Endothelial cell (in vitro differentiated cells): ENCODE measurements around the gene CALHM3. TPM values are rescaled to one million over a fixed set of nuclear protein-coding genes. Genes with fewer than 3 reads are reported as not detected.

Source experiments
- DNase-seq: peaks from one replicate; pipeline ENCODE4 v3.0.0; 2021; ENCODE audit warnings: low spot score
- H3K27ac Mint-ChIP-seq: one replicate; pipeline ENCODE4 v1.8.0; 2021; ENCODE audit warnings: mixed read lengths, inconsistent platforms; ENCODE audit not compliant: unreplicated experiment
- H3K27me3 Mint-ChIP-seq: one replicate; pipeline ENCODE4 v1.8.0; 2021; ENCODE audit warnings: mild to moderate bottlenecking, moderate library complexity, mixed read lengths, inconsistent platforms; ENCODE audit not compliant: unreplicated experiment
- H3K36me3 Mint-ChIP-seq: one replicate; pipeline ENCODE4 v1.8.0; 2021; ENCODE audit warnings: mild to moderate bottlenecking, low read depth, mixed read lengths, inconsistent platforms; ENCODE audit not compliant: unreplicated experiment
- H3K4me1 Mint-ChIP-seq: one replicate; pipeline ENCODE4 v1.8.0; 2021; ENCODE audit warnings: mild to moderate bottlenecking, mixed read lengths, inconsistent platforms; ENCODE audit not compliant: unreplicated experiment
- H3K4me3 Mint-ChIP-seq: one replicate; pipeline ENCODE4 v1.8.0; 2021; ENCODE audit warnings: mild to moderate bottlenecking, mixed read lengths, inconsistent platforms; ENCODE audit not compliant: unreplicated experiment
- H3K9me3 Mint-ChIP-seq: one replicate; pipeline ENCODE4 v1.8.0; 2021; ENCODE audit warnings: mixed read lengths, inconsistent platforms; ENCODE audit not compliant: unreplicated experiment
- total RNA-seq: library from RNA; stranded (reverse); fragmentation: NEBNext Ultra II Directional; extraction: Animal tissue kit (Norgen Biotek cat#: 25700); gene quantifications from one replicate; pipeline ENCODE4 v1.2.1, GENCODE V29; 2021; ENCODE audit not compliant: unreplicated experiment
- TF ChIP-seq, protein P1 (sequence below): fragments of 200-600 bp; sonication (generic); IDR thresholded peaks from one replicate; pipeline ENCODE4 v1.5.0; 2021; ENCODE audit warnings: antibody characterized with exemption; ENCODE audit not compliant: unreplicated experiment

The CALHM3 gene
- total RNA-seq, 1 donor from 2014 or later = not detected

DNA sequence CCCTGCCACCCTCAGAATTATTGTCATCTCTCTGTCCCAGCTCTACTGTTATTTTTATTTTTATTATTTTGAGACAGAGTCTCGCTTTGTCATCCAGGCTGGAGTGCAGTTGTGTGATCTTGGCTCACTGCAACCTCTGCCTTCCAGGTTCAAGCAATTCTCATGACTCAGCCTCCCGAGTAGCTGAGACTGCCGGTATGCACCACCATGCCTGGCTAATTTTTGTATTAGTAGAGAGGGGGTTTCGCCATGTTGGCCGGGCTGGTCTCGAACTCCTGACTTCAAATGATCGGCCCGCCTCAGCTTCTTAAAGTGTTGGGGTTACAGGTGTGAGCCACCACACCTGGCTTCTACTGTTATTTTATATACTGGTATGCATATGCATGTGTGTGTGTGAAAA is 37.8 kb downstream of the CALHM3 start:
- H3K4me3 Mint-ChIP-seq = no peak overlapping the region
- H3K27me3 Mint-ChIP-seq = no peaks in the 10 kb centered on the region
- peaks cover 64% of the 10 kb centered on the region for H3K36me3 Mint-ChIP-seq
- H3K4me1 Mint-ChIP-seq = no peaks in the 10 kb centered on the region
- DNase-seq = no peak
- H3K9me3 Mint-ChIP-seq = no peaks in the 10 kb centered on the region
- no peak overlapping the region for H3K27ac Mint-ChIP-seq
- TF ChIP-seq, protein P1, sequence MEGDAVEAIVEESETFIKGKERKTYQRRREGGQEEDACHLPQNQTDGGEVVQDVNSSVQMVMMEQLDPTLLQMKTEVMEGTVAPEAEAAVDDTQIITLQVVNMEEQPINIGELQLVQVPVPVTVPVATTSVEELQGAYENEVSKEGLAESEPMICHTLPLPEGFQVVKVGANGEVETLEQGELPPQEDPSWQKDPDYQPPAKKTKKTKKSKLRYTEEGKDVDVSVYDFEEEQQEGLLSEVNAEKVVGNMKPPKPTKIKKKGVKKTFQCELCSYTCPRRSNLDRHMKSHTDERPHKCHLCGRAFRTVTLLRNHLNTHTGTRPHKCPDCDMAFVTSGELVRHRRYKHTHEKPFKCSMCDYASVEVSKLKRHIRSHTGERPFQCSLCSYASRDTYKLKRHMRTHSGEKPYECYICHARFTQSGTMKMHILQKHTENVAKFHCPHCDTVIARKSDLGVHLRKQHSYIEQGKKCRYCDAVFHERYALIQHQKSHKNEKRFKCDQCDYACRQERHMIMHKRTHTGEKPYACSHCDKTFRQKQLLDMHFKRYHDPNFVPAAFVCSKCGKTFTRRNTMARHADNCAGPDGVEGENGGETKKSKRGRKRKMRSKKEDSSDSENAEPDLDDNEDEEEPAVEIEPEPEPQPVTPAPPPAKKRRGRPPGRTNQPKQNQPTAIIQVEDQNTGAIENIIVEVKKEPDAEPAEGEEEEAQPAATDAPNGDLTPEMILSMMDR = no peak

DNA sequence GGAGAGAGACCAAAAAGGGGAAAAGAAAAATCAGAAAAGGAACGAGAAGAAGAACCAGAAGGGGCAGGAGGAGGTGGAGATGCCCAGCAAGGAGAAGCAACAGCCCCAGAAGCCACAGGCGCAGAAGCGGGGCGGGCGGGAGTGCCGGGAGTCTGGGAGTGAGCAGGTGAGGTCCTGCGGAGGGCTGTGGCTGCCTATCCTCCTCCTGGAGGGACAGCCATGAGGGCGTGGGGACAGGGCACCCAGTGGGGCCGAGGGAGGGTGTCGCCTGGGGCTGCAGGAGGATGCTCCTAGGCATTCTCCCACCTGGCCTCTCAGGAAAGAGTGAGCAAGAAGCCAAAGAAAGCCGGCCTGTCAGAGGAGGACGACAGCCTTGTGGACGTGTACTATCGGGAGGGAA is 38.6 kb downstream of the CALHM3 start:
- peaks cover 61% of the 10 kb centered on the region for H3K36me3 Mint-ChIP-seq
- no peak for DNase-seq
- no peak overlapping the region for H3K27ac Mint-ChIP-seq
- H3K4me1 Mint-ChIP-seq = no peaks in the 10 kb centered on the region
- no peaks in the 10 kb centered on the region for H3K27me3 Mint-ChIP-seq
- H3K9me3 Mint-ChIP-seq = no peaks in the 10 kb centered on the region
- no peak overlapping the region for H3K4me3 Mint-ChIP-seq
- TF ChIP-seq, protein P1 = no peak

DNA sequence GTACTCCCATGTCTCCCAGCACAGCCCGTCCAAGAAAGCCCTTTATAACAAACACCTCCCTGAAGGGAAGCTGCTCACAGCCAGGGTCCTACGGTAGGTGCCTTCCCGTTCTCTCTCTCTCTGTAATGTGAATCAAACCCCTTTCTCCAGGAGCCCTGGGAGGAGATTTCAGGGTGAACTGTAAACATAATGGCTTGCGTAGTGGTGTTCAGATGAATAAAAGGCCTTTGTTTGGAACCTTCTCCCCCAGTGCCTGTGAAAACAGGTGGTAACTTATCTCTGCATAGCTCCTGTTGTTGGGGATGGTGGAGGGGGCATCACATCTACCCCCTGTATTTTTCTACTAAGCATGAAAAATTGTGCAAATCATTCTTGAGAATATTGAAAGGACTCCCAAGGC is 39.3 kb downstream of the CALHM3 start:
- no peaks in the 10 kb centered on the region for H3K4me1 Mint-ChIP-seq
- no peak overlapping the region for H3K4me3 Mint-ChIP-seq
- no peaks in the 10 kb centered on the region for H3K9me3 Mint-ChIP-seq
- TF ChIP-seq, protein P1 = no peak
- no peak overlapping the region for H3K27ac Mint-ChIP-seq
- H3K27me3 Mint-ChIP-seq = no peaks in the 10 kb centered on the region
- peaks cover 60% of the 10 kb centered on the region for H3K36me3 Mint-ChIP-seq
- DNase-seq = no peak

DNA sequence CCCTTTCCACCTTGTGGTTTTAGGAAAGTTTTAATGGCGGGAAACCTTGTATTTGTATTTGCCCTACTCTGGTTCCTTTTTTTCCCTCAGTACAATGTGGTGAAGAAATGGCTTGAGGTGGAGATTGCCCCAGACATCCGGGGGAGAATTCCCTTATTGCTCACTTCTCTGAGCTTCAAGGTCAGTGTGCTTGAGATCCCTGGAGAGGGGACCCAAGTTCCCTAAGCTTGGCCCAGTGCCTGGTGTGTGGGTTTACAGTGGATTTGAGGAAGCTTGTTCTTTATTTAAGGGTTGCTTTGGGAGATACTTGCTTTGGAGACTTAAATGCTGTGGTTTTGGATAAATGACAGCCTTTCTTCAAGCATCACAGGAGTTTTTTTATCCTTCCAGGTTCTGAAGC is 45.2 kb downstream of the CALHM3 start:
- H3K36me3 Mint-ChIP-seq = peaks cover 35% of the 10 kb centered on the region
- no peak overlapping the region for H3K4me3 Mint-ChIP-seq
- DNase-seq = no peak
- no peak overlapping the region for H3K27ac Mint-ChIP-seq
- H3K4me1 Mint-ChIP-seq = no peaks in the 10 kb centered on the region
- no peaks in the 10 kb centered on the region for H3K9me3 Mint-ChIP-seq
- no peaks in the 10 kb centered on the region for H3K27me3 Mint-ChIP-seq
- TF ChIP-seq, protein P1 = no peak

DNA sequence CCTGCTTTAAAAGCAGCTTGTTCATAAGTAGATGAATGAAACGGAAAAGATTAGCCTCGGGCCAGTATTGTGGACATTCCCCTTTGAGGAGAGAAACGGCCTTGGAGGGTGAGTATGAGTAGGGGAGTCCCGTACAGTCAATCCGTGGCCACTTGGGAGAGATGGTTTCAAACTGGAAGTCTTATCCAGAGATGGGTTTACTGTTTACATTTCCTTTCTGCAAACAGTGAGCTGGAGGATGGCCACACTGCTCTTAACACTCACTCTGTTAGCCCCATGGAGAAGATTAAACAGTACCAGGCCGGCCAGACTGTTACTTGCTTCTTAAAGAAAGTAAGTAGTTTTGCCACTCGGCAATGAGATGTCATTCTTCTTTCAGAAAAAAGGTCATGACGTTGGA is 47.1 kb downstream of the CALHM3 start:
- Mint-ChIP-seq H3K36me3 (peaks cover 29% of the 10 kb centered on the region), H3K27me3 (no peaks in the 10 kb centered on the region), H3K4me3 (no peak overlapping the region), H3K4me1 (no peaks in the 10 kb centered on the region), H3K9me3 (no peaks in the 10 kb centered on the region), H3K27ac (no peak overlapping the region)
- TF ChIP-seq, protein P1 = no peak
- DNase-seq = no peak
